Measurements from ENCODE around the gene HBP1. TPM values are rescaled to one million over a fixed set of nuclear protein-coding genes. Genes with fewer than 3 reads are reported as not detected.
"Not testable (repeated sequence)": the region's sequence is repeated elsewhere in the genome, so short reads cannot be mapped to it uniquely, and the experiment has no call there.

The HBP1 gene
- total and polyA plus RNA-seq, 7 donors = 34.2 to 172 (median 104) TPM

- H3K9me3 ChIP-seq = no peaks in the 10 kb centered on the region
- TF ChIP-seq EP300 (IDR thresholded peaks at IDR 0.05) (no peak), POLR2AphosphoS5 (IDR thresholded peaks at IDR 0.05) (no peak), POLR2A (IDR thresholded peaks at IDR 0.05) (no peak), CTCF (IDR thresholded peaks at IDR 0.05) (no peak)
- no peak overlapping the region for H3K27ac ChIP-seq
- 97% methylated on average over 6 of the region's 6 CpGs for WGBS, 2 donors
- no peak for DNase-seq
- no peaks in the 10 kb centered on the region for H3K27me3 ChIP-seq
- H3K36me3 ChIP-seq = no peaks in the 10 kb centered on the region
- intact Hi-C loops (cut with DNase I) = loop anchor here (5.0 kb wide), 2 partner anchors 208 to 493 kb away; partner anchors contain the start of gene CCDC71L
- H3K4me3 ChIP-seq = no peak overlapping the region
- H3K4me1 ChIP-seq = no peaks in the 10 kb centered on the region
These were observed 14.0 kb upstream of the HBP1 start for GRCh38 chr7:107154826-107155225.

GRCh38 chr7:107155726-107156125, 13.1 kb upstream of the HBP1 start:
- H3K36me3 ChIP-seq; H3K27me3 ChIP-seq; H3K4me3 ChIP-seq; H3K9me3 ChIP-seq; intact Hi-C loops (cut with DNase I); H3K4me1 ChIP-seq; H3K27ac ChIP-seq; DNase-seq: not testable (repeated sequence)
- WGBS, 2 donors = 89 to 97% methylated on average over 3 of the region's 3 CpGs

GRCh38 chr7:107157091-107157490, 11.7 kb upstream of the HBP1 start:
- no peak overlapping the region for H3K4me3 ChIP-seq
- no peak for TF ChIP-seq CTCF (IDR thresholded peaks at IDR 0.05)
- TF ChIP-seq EP300 (IDR thresholded peaks at IDR 0.05) = no peak
- no peak for TF ChIP-seq POLR2AphosphoS5 (IDR thresholded peaks at IDR 0.05)
- intact Hi-C loops (cut with DNase I) = no loop called here
- no peaks in the 10 kb centered on the region for H3K4me1 ChIP-seq
- no peaks in the 10 kb centered on the region for H3K27me3 ChIP-seq
- no peak overlapping the region for H3K27ac ChIP-seq
- no peak for DNase-seq
- 94 to 95% methylated on average over 7 of the region's 7 CpGs for WGBS, 2 donors
- H3K9me3 ChIP-seq = no peaks in the 10 kb centered on the region
- no peaks in the 10 kb centered on the region for H3K36me3 ChIP-seq

- intact Hi-C loops (cut with DNase I) = no loop called here
- TF ChIP-seq POLR2A (IDR thresholded peaks at IDR 0.05) (no peak), CTCF (IDR thresholded peaks at IDR 0.05) (no peak), POLR2AphosphoS5 (IDR thresholded peaks at IDR 0.05) (no peak), EP300 (IDR thresholded peaks at IDR 0.05) (no peak)
- Histone ChIP-seq H3K36me3 (no peaks in the 10 kb centered on the region), H3K9me3 (no peaks in the 10 kb centered on the region), H3K27ac (no peak overlapping the region), H3K27me3 (no peaks in the 10 kb centered on the region), H3K4me3 (no peak overlapping the region), H3K4me1 (no peaks in the 10 kb centered on the region)
- WGBS, 2 donors = 82 to 87% methylated on average over 2 of the region's 2 CpGs
- no peak for DNase-seq
These were observed 10.8 kb upstream of the HBP1 start for GRCh38 chr7:107158028-107158427.

GRCh38 chr7:107160389-107160788, 8.4 kb upstream of the HBP1 start:
- WGBS, 2 donors = 86 to 88% methylated on average over 2 of the region's 2 CpGs
- TF ChIP-seq EP300 (IDR thresholded peaks at IDR 0.05) (no peak), CTCF (IDR thresholded peaks at IDR 0.05) (no peak), POLR2AphosphoS5 (IDR thresholded peaks at IDR 0.05) (no peak), POLR2A (IDR thresholded peaks at IDR 0.05) (no peak)
- intact Hi-C loops (cut with DNase I) = loop anchor here (10.0 kb wide), 4 partner anchors 404 to 986 kb away; partner anchors contain the start of genes COG5, DLD and DUS4L

More at GRCh38 chr7:107160389-107160788, 8.4 kb upstream of the HBP1 start:
- DNase-seq = no peak
- H3K9me3 ChIP-seq = no peaks in the 10 kb centered on the region
- no peak overlapping the region for H3K27ac ChIP-seq
- H3K4me3 ChIP-seq = no peak overlapping the region
- H3K27me3 ChIP-seq = no peaks in the 10 kb centered on the region
- H3K4me1 ChIP-seq = no peaks in the 10 kb centered on the region
- H3K36me3 ChIP-seq = no peaks in the 10 kb centered on the region

Measured in sigmoid colon (tissue), 7 donors.